Stomach (tissue), 4 donors: ENCODE results near the gene FLRT1.

Experiments used
- CTCF ChIP-seq, 7 experiments: fragments of 450-650 bp in 4 of 7; fragments of 200-600 bp in 3 of 7; sonication (generic) in 3 of 7; IDR thresholded peaks; one replicate each; pipeline ENCODE4 v1.5.1; 2016 to 2019; ENCODE audit warnings: antibody characterized with exemption in 7 of 7, control low read depth in 2 of 7, mild to moderate bottlenecking in 1 of 7
- POLR2A ChIP-seq, 4 donors: fragments of 450-650 bp; IDR thresholded peaks; one replicate each; pipeline ENCODE4 v1.6.1; 2016; ENCODE audit warnings: antibody characterized with exemption in 4 of 4, control low read depth in 2 of 4, mild to moderate bottlenecking in 1 of 4, moderate library complexity in 1 of 4

DNA sequence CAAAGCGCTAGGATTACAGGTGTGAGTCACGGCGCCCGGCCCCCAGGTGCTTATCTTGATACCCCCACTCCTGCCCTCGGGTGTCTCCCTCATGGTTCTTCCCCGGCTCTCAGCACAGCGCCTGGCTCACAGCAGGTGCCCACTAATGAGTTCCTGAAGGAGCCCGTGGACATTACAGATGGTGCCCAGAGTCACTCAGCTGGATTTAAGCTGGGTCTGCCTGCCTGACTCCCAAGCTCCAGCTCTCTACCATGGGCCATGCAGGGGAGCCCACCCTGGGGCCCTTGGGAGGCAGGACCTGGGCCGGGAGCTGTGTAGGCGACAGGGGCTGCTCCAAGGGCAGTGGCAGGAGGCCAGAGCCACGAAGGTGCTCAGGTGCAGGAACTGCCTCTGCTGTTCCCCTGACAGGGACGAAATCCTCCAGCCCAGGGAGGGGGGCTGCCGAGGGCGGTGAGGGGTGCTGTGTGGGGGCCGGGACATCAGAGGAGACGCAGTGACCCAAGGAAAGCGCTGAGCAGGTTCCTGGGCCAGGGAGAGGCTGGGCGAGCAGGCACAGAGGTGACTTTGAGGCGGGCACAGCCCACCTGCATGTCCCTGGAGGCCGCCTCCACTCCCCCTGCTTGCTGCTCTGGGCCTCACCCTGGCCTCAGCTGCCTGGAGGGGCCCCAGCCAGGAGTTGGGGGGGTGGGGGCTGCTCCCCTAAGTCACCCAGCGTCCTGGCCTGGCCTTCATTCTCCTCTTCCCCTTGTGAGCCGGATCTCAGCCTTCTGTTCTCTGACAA lies 14.6 kb upstream of the FLRT1 start:
- TF ChIP-seq POLR2A (IDR thresholded peaks at IDR 0.05): no peak
- TF ChIP-seq CTCF (IDR thresholded peaks at IDR 0.05): no peak
